Sigmoid colon (tissue), 7 donors: ENCODE data around the gene USP49. TPM values are rescaled to one million over a fixed set of nuclear protein-coding genes. Genes with fewer than 3 reads are reported as not detected.

ENCODE experiments used
- DNase-seq: peaks from one replicate; pipeline ENCODE4 v3.0.0-alpha.2; 2019
- H3K27ac ChIP-seq, 4 donors: fragments of 200-600 bp; sonication (generic); one replicate each; pipeline ENCODE4 v1.5.1; 2016 to 2019; ENCODE audit warnings: mild to moderate bottlenecking in 1 of 4
- H3K27me3 ChIP-seq, 3 donors: fragments of 200-600 bp; sonication (generic); one replicate each; pipeline ENCODE4 v1.5.1; 2019; ENCODE audit warnings: mild to moderate bottlenecking in 1 of 3
- H3K36me3 ChIP-seq, 4 donors: fragments of 200-600 bp; sonication (generic); one replicate each; pipeline ENCODE4 v1.5.1; 2016 to 2019
- H3K4me1 ChIP-seq, 4 donors: fragments of 200-600 bp; sonication (generic); one replicate each; pipeline ENCODE4 v1.5.1; 2017 to 2019
- H3K4me3 ChIP-seq, 4 donors: fragments of 200-600 bp; sonication (generic); one replicate each; pipeline ENCODE4 v1.5.1; 2017 to 2019; ENCODE audit warnings: mild to moderate bottlenecking in 2 of 4, moderate library complexity in 1 of 4
- H3K9me3 ChIP-seq, 4 donors: fragments of 200-600 bp in 3 of 4; sonication (generic) in 3 of 4; one replicate each; pipeline versions ENCODE4 v1.5.1 to v1.6.1; 2013 to 2019
- EP300 ChIP-seq, 4 donors: sonication (generic); formaldehyde crosslinking; IDR thresholded peaks; one replicate each; pipeline ENCODE4 v1.6.1; 2017; ENCODE audit warnings: antibody characterized with exemption in 4 of 4
- POLR2A ChIP-seq, 2 donors: fragments of 450-650 bp; IDR thresholded peaks; one replicate each; pipeline ENCODE4 v1.6.1; 2016; ENCODE audit warnings: antibody characterized with exemption in 2 of 2, mild to moderate bottlenecking in 2 of 2, moderate library complexity in 2 of 2
- POLR2AphosphoS5 ChIP-seq, 4 donors: sonication (generic); formaldehyde crosslinking; IDR thresholded peaks; one replicate each; pipeline ENCODE4 v1.6.1; 2017; ENCODE audit warnings: antibody characterized with exemption in 4 of 4
- WGBS, 2 donors: extraction: QIAGEN DNeasy Blood & Tissue Kit; methylation state at CpG; one replicate each; pipeline ENCODE4 v1.1.7; 2013; 5-methylcytosine and 5-hydroxymethylcytosine counted together
- intact Hi-C: fragments of 100-400 bp; cut with DNase I; formaldehyde crosslinking; loops from one replicate; pipeline ENCODE4 v1.15.1; 2023
- polyA plus RNA-seq, 3 donors: library from polyadenylated mRNA; stranded (reverse); fragments of 200-250 nt; gene quantifications; one replicate each; pipeline ENCODE4 v1.2.3, GENCODE V29; 2013
- total RNA-seq, 4 donors: library from RNA; depleted of rRNA; stranded (reverse); fragments of >200 nt; gene quantifications; one replicate each; pipeline ENCODE4 v1.1.0, GENCODE V29; 2016
- TF ChIP-seq, protein P1 (sequence below), 4 experiments: fragments of 450-650 bp in 3 of 4; fragments of 200-600 bp in 1 of 4; IDR thresholded peaks; one replicate each; pipeline ENCODE4 v1.5.1; 2016 to 2019; ENCODE audit warnings: antibody characterized with exemption in 4 of 4, mild to moderate bottlenecking in 3 of 4, moderate library complexity in 2 of 4
- donor health status: healthy with polysubstance abuse.
- donor health status: Bipolar disorder and iron deficiency.
- donor health status: healthy.

USP49 gene
- total and polyA plus RNA-seq, 7 donors, result 0.23 to 10.0 (median 2.1) TPM

DNA sequence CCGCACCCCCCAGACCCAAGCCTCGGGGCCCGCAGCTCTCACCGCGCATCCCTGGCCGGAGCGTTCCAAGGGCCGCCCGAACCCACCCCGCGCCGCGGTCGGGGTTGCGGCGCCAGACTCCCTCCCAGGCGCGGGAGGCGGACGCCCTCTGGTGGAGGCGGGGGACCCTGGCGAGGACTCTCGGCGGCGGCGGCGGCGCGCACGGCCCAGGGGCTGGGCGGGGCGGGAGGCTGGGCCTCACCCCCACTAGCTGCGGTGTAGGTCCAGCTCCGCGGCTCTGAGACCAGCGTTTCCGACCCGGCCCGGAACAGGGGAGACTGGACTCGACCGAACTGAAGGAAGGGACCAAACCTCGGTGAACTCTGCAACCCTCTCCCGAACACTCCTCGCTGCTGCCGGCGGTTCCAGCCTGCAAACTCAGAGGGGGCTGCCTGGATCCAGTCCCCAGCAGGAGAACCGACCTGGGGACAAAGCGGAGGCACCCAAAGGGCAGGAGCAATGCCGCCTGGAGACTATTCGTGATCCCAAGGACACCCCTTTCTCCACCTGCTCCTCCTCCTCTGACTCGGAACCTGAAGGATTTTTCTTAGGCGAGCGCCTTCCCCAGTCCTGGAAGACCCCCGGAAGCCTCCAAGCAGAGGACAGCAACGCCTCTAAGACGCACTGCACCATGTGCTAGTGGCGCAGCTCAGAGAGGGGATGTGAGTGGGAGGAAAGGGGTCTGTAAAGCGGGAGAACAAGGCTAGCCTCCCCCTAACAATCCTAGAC is 108.5 kb downstream of the USP49 start:
- peak; percentile 94 for DNase-seq
- peaks cover 0 to 34% (median 26%) of the 10 kb centered on the region in 4 donors for H3K4me1 ChIP-seq
- TF ChIP-seq POLR2A (IDR thresholded peaks at IDR 0.05), result no peak
- TF ChIP-seq, protein P1, sequence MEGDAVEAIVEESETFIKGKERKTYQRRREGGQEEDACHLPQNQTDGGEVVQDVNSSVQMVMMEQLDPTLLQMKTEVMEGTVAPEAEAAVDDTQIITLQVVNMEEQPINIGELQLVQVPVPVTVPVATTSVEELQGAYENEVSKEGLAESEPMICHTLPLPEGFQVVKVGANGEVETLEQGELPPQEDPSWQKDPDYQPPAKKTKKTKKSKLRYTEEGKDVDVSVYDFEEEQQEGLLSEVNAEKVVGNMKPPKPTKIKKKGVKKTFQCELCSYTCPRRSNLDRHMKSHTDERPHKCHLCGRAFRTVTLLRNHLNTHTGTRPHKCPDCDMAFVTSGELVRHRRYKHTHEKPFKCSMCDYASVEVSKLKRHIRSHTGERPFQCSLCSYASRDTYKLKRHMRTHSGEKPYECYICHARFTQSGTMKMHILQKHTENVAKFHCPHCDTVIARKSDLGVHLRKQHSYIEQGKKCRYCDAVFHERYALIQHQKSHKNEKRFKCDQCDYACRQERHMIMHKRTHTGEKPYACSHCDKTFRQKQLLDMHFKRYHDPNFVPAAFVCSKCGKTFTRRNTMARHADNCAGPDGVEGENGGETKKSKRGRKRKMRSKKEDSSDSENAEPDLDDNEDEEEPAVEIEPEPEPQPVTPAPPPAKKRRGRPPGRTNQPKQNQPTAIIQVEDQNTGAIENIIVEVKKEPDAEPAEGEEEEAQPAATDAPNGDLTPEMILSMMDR (IDR thresholded peaks at IDR 0.05), result peak; percentile 15 to 82 (median 31)
- peak; percentile 25 to 75 (median 56) for TF ChIP-seq POLR2AphosphoS5 (IDR thresholded peaks at IDR 0.05)
- no peak for TF ChIP-seq EP300 (IDR thresholded peaks at IDR 0.05)
- peak overlapping the region; percentile 68 to 89 (median 83) for H3K4me3 ChIP-seq
- H3K36me3 ChIP-seq, result peaks cover 0 to 29% (median 15%) of the 10 kb centered on the region in 4 donors
- 0 to 1% methylated on average over 58 of the region's 58 CpGs for WGBS, 2 donors
- intact Hi-C loops, result loop anchor here (1.0 to 10.0 kb wide), 6 partner anchors 52 to 712 kb away; partner anchors contain the start of genes BYSL, MED20, NFYA and OARD1
- H3K27me3 ChIP-seq, result no peaks in the 10 kb centered on the region
- H3K9me3 ChIP-seq, result no peaks in the 10 kb centered on the region
- peak overlapping the region; percentile 91 to 98 (median 96) for H3K27ac ChIP-seq

DNA sequence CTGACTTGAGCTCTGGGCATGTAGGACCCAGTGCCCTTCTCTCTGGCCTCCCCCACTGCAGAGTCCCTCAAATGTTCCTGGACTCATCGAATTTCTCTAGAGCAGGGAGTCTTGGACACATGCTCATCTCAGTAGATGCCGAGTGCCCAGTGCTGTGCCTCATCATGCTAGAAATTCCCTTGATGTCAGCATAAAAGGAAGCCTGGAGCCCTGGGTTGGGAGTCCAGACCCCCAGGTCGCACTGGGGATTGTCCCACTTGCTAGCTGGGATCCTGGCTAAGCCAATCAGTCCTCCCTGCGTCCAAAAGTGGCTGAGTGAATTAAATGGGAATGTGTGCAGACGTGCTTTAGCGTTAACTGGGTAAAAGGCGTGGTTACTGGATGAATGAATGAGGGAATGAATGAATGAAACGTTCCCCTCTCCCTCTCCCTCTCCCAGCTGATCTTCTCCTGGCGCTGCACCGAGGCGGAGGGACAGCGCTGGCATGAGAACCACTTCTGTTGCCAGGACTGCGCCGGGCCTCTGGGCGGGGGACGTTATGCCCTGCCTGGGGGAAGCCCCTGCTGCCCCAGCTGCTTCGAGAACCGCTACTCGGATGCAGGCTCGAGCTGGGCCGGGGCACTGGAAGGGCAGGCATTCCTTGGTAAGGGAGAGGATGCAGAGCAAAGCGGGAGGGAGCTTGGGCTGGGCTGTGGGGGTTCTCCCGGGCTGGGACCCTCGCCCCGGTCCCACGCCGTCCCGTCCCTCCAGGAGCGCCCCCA is 109.3 kb downstream of the USP49 start:
- Histone ChIP-seq H3K36me3 (peaks cover 0 to 22% (median 8%) of the 10 kb centered on the region in 4 donors), H3K27me3 (no peaks in the 10 kb centered on the region), H3K4me1 (peaks cover 0 to 42% (median 34%) of the 10 kb centered on the region in 4 donors), H3K27ac (peak overlapping the region; percentile 91 to 98 (median 96)), H3K9me3 (no peaks in the 10 kb centered on the region), H3K4me3 (peak overlapping the region; percentile 68 to 89 (median 83))
- no peak for DNase-seq
- TF ChIP-seq EP300 (IDR thresholded peaks at IDR 0.05), result no peak
- no peak for TF ChIP-seq POLR2AphosphoS5 (IDR thresholded peaks at IDR 0.05)
- no peak for TF ChIP-seq POLR2A (IDR thresholded peaks at IDR 0.05)
- TF ChIP-seq, protein P1 (IDR thresholded peaks at IDR 0.05), result no peak
- 17 to 32% methylated on average over 29 of the region's 29 CpGs for WGBS, 2 donors
- intact Hi-C loops, result loop anchor here (2.0 to 10.0 kb wide), 5 partner anchors 51 to 711 kb away; partner anchors contain the start of genes NFYA, OARD1, TFEB and USP49

DNA sequence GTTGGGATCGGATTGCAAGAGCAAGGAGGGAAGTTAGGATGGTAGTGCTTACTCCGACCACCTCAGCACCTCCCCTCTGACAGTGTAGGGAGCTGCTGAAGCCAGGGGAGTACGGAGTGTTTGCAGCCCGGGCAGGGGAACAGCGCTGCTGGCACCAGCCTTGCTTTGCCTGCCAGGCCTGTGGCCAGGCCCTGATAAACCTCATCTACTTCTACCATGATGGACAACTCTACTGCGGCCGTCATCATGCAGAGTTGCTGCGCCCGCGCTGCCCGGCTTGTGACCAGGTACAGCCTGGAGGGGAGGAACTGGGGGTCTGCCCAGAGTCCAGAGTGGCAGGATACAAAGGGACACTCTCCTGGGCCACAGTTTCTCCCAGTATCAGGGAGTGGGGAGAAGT is 109.9 kb downstream of the USP49 start:
- TF ChIP-seq, protein P1 (IDR thresholded peaks at IDR 0.05), result no peak
- no peak for TF ChIP-seq EP300 (IDR thresholded peaks at IDR 0.05)
- no peak for TF ChIP-seq POLR2AphosphoS5 (IDR thresholded peaks at IDR 0.05)
- TF ChIP-seq POLR2A (IDR thresholded peaks at IDR 0.05), result no peak
- H3K27me3 ChIP-seq, result no peaks in the 10 kb centered on the region
- no peaks in the 10 kb centered on the region for H3K9me3 ChIP-seq
- H3K36me3 ChIP-seq, result peaks cover 0 to 16% (median 4%) of the 10 kb centered on the region in 4 donors
- intact Hi-C loops, result loop anchor here (5.0 to 10.0 kb wide), 3 partner anchors 78 to 710 kb away; partner anchors contain the start of genes NFYA, OARD1 and USP49
- no peak for DNase-seq
- H3K4me1 ChIP-seq, result peaks cover 0 to 45% (median 37%) of the 10 kb centered on the region in 4 donors
- H3K4me3 ChIP-seq, result no peak overlapping the region
- WGBS, 2 donors, result 94% methylated on average over 11 of the region's 11 CpGs
- peak overlapping the region in 2 of 4 donors; percentile 98 for H3K27ac ChIP-seq

DNA sequence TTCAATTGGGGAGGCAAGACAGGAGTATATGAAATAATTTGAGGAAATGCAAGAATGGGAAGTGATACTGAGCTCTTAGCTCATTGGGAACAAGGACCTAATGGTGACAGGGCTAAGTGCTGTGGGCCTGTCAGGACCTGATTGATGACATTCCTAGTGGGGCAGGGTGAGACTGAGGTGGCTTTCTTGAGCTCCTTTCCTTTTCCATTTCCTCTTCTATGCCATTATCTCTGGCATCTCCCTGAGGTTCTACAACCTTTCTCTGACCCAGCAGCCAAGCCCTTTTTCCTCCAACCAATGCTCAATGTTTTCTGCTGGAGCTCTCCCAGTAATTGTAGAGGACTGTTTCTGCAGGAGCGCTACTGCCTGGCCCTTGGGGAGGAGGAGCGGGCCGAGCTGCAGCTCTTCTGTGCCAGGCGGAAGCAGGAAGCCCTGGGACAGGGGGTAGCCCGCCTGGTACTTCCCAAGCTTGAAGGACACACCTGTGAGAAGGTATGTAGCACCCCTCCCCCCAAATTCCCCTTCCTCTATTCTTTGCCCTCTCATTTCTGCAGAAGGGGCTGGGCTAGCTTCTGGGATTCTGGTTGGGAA is 110.5 kb downstream of the USP49 start:
- no peak overlapping the region for H3K27ac ChIP-seq
- TF ChIP-seq POLR2AphosphoS5 (IDR thresholded peaks at IDR 0.05) (no peak), EP300 (IDR thresholded peaks at IDR 0.05) (no peak), POLR2A (IDR thresholded peaks at IDR 0.05) (no peak)
- TF ChIP-seq, protein P1 (IDR thresholded peaks at IDR 0.05), result no peak
- 75 to 90% methylated on average over 5 of the region's 5 CpGs for WGBS, 2 donors
- DNase-seq, result no peak
- H3K36me3 ChIP-seq, result peaks cover 0 to 11% (median 2%) of the 10 kb centered on the region in 4 donors
- no peaks in the 10 kb centered on the region for H3K27me3 ChIP-seq
- H3K4me3 ChIP-seq, result no peak overlapping the region
- no peaks in the 10 kb centered on the region for H3K9me3 ChIP-seq
- peaks cover 0 to 45% (median 37%) of the 10 kb centered on the region in 4 donors for H3K4me1 ChIP-seq
- intact Hi-C loops, result loop anchor here (5.0 to 10.0 kb wide), 5 partner anchors 77 to 710 kb away; partner anchors contain the start of genes CCND3, MRPS10, NFYA and OARD1
